Measurements from ENCODE around the gene GTPBP3. TPM values are rescaled to one million over a fixed set of nuclear protein-coding genes. Genes with fewer than 3 reads are reported as not detected.

Gene GTPBP3
- total and polyA plus RNA-seq, 9 of the 15 experiments (the other 6 are each of a cell fraction or from before 2014, with no cell fraction given), result 4.9 to 124 (median 22.6) TPM

- TF ChIP-seq ZMIZ1 (IDR thresholded peaks at IDR 0.05; ENCODE audit: low read depth in 2 of 2, low read length in 2 of 2) (no peak), ZBTB49 (CRISPR knock-in tag; IDR thresholded peaks at IDR 0.05; ENCODE audit: borderline replicate concordance) (no peak), ATF6 (CRISPR knock-in tag; IDR thresholded peaks at IDR 0.05) (peak; percentile 81; the same call in 1 of the 2 replicates), RBFOX2 (IDR thresholded peaks at IDR 0.05; ENCODE audit: low read depth, low read length) (peak; percentile 84), GTF2F1 (IDR thresholded peaks at IDR 0.05; ENCODE audit: low read depth, low read length) (peak; percentile 52; the same call in 1 of the 2 replicates), ZNF830 (CRISPR knock-in tag; IDR thresholded peaks at IDR 0.05) (no peak), NKRF (IDR thresholded peaks at IDR 0.05; ENCODE audit: borderline replicate concordance) (peak; percentile 85; the same call in 1 of the 2 replicates), TAF9B (IDR thresholded peaks at IDR 0.05; ENCODE audit: partially characterized antibody) (no peak), ZNF445 (CRISPR knock-in tag; IDR thresholded peaks at IDR 0.05; ENCODE audit: low read depth) (no peak), HBP1 (CRISPR knock-in tag; IDR thresholded peaks at IDR 0.05) (no peak), DPF2 (IDR thresholded peaks at IDR 0.05) (no peak), ZNF140 (CRISPR knock-in tag; IDR thresholded peaks at IDR 0.05) (no peak), ZNF274 (IDR thresholded peaks at IDR 0.05; ENCODE audit: borderline replicate concordance, low read depth, low read length) (no peak), SIRT6 (IDR thresholded peaks at IDR 0.05; ENCODE audit: low read depth, low read length) (no peak), ZFP36 (IDR thresholded peaks at IDR 0.05; ENCODE audit: low read depth, low read length, partially characterized antibody) (peak; percentile 90), RNF2 (IDR thresholded peaks at IDR 0.05) (no peak)
Observed at GRCh38 chr19:17292301-17293074, 44.9 kb upstream of the GTPBP3 start (continued).
